A673 (cell line): ENCODE measurements around the gene MLLT11. TPM values are rescaled to one million over a fixed set of nuclear protein-coding genes. Genes with fewer than 3 reads are reported as not detected.

Source experiments
- BruUV-seq: library from RNA; stranded (reverse); fragments of 400-500 nt; replicated peaks from 2 replicates; lab custom pipeline; 2021; lab: Mats Ljungman, UMichigan
- CTCF ChIA-PET: fragments of 300-600 bp; sonication (Branson Sonifier 250); formaldehyde crosslinking; loops from one replicate; lab custom pipeline; 2022; ENCODE audit warnings: antibody characterized with exemption; lab: Charles Lee
- POLR2A ChIA-PET: fragments of 300-600 bp; sonication (Branson Sonifier 250); formaldehyde crosslinking; loops from one replicate; lab custom pipeline; 2022; ENCODE audit warnings: antibody characterized with exemption; ENCODE audit not compliant: low non-redundant PET; lab: Charles Lee
- DNase-seq: peaks from one replicate; pipeline ENCODE4 v3.0.0-alpha.2; 2015; ENCODE audit warnings: low spot score
- H3K27ac ChIP-seq: fragments of 200-600 bp; sonication (generic); 2 replicates; pipeline ENCODE4 v1.5.1; 2016; ENCODE audit warnings: mixed run types, low read depth, mild to moderate bottlenecking, mixed read lengths, antibody characterized with exemption, low read length; ENCODE audit not compliant: poor library complexity, severe bottlenecking
- H3K27me3 ChIP-seq: fragments of 200-600 bp; sonication (generic); replicated peaks from 2 replicates; pipeline ENCODE4 v1.6.1; 2017; ENCODE audit warnings: mixed run types, low read depth, mild to moderate bottlenecking, mixed read lengths, antibody characterized with exemption, low read length; ENCODE audit not compliant: insufficient read depth, poor library complexity
- H3K36me3 ChIP-seq: fragments of 200-600 bp; sonication (generic); 2 replicates; pipeline ENCODE4 v1.6.1; 2016; ENCODE audit warnings: mixed run types, mild to moderate bottlenecking, mixed read lengths, antibody characterized with exemption, low read length; ENCODE audit not compliant: insufficient read depth, poor library complexity, severe bottlenecking
- H3K4me1 ChIP-seq: fragments of 200-600 bp; sonication (generic); 2 replicates; pipeline ENCODE4 v1.6.1; 2017; ENCODE audit warnings: mixed run types, mild to moderate bottlenecking, mixed read lengths, antibody characterized with exemption, low read length; ENCODE audit not compliant: insufficient read depth, poor library complexity, severe bottlenecking
- H3K4me3 ChIP-seq: fragments of 200-600 bp; sonication (generic); 2 replicates; pipeline ENCODE4 v1.5.1; 2016; ENCODE audit warnings: low read depth, mixed run types, mild to moderate bottlenecking, mixed read lengths, low read length; ENCODE audit not compliant: poor library complexity, severe bottlenecking
- H3K9me3 ChIP-seq: fragments of 200-600 bp; sonication (generic); 2 replicates; pipeline ENCODE4 v1.6.1; 2016; ENCODE audit warnings: mixed run types, low read depth, mild to moderate bottlenecking, mixed read lengths, antibody characterized with exemption, low read length; ENCODE audit not compliant: poor library complexity, severe bottlenecking
- CTCF ChIP-seq: fragments of 300-800, 200-600 bp; sonication (generic); conservative IDR thresholded peaks from 2 replicates; pipeline ENCODE4 v1.5.1; 2017; ENCODE audit warnings: low read depth, mild to moderate bottlenecking, antibody characterized with exemption, low read length, moderate library complexity, mixed read lengths
- EZH2 ChIP-seq: fragments of 200-600 bp; sonication (generic); IDR thresholded peaks from 2 replicates; pipeline ENCODE4 v1.6.1; 2017; ENCODE audit warnings: borderline replicate concordance, low read depth, mild to moderate bottlenecking, mixed read lengths, antibody characterized with exemption, low read length; ENCODE audit not compliant: poor library complexity, severe bottlenecking
- intact Hi-C: fragments of 100-400 bp; cut with micrococcal nuclease; formaldehyde crosslinking; loops from one replicate; pipeline ENCODE4 v1.10.0; 2022; ENCODE audit not compliant: unreplicated experiment
- total RNA-seq: library from RNA; stranded (reverse); gene quantifications from 2 replicates; pipeline ENCODE4 v1.2.3, GENCODE V29; 2021

Gene MLLT11
- total RNA-seq, 1 experiment from 2014 or later, result 108 TPM

GRCh38 chr1:151037032-151037431 lies 23.2 kb upstream of the MLLT11 start:
- no peaks in the 10 kb centered on the region for H3K9me3 ChIP-seq
- DNase-seq, result no peak
- intact Hi-C loops, result no loop called here
- H3K27ac ChIP-seq, result no peak overlapping the region
- BruUV-seq, result no TSS peak
- no peaks in the 10 kb centered on the region for H3K27me3 ChIP-seq
- POLR2A ChIA-PET, result no interaction called here
- no peaks in the 10 kb centered on the region for H3K4me1 ChIP-seq
- CTCF ChIA-PET, result no interaction called here
- H3K4me3 ChIP-seq, result no peak overlapping the region
- no peak for TF ChIP-seq CTCF
- no peak for TF ChIP-seq EZH2
- peaks cover 11% of the 10 kb centered on the region for H3K36me3 ChIP-seq

GRCh38 chr1:151039521-151039920 lies 20.7 kb upstream of the MLLT11 start:
- no TSS peak for BruUV-seq
- CTCF ChIA-PET, result no interaction called here
- H3K27ac ChIP-seq, result no peak overlapping the region
- DNase-seq, result no peak
- no peaks in the 10 kb centered on the region for H3K9me3 ChIP-seq
- peaks cover 2% of the 10 kb centered on the region for H3K36me3 ChIP-seq
- no peak overlapping the region for H3K4me3 ChIP-seq
- TF ChIP-seq CTCF (no peak), EZH2 (no peak)
- POLR2A ChIA-PET, result no interaction called here
- intact Hi-C loops, result no loop called here
- H3K4me1 ChIP-seq, result no peaks in the 10 kb centered on the region
- H3K27me3 ChIP-seq, result no peaks in the 10 kb centered on the region

GRCh38 chr1:151043163-151043562 lies 17.0 kb upstream of the MLLT11 start:
- TF ChIP-seq CTCF (no peak), EZH2 (no peak)
- no peaks in the 10 kb centered on the region for H3K36me3 ChIP-seq
- H3K4me1 ChIP-seq, result no peaks in the 10 kb centered on the region
- H3K27me3 ChIP-seq, result no peaks in the 10 kb centered on the region
- H3K27ac ChIP-seq, result no peak overlapping the region
- POLR2A ChIA-PET, result interaction anchor here (0.5 kb wide), 1 partner anchor 328 kb away, joined by 3 read pairs; no protein-coding TSS in a partner anchor
- intact Hi-C loops, result no loop called here
- no peaks in the 10 kb centered on the region for H3K9me3 ChIP-seq
- BruUV-seq, result no TSS peak
- H3K4me3 ChIP-seq, result no peak overlapping the region
- DNase-seq, result no peak
- CTCF ChIA-PET, result no interaction called here
